22Rv1 (cell line): ENCODE results near the gene CCDC177.

Experiments
- H3K27ac ChIP-seq: fragments of 450-650 bp; 2 replicates; pipeline ENCODE4 v1.5.1; 2017
- CTCF ChIP-seq: fragments of 450-650 bp; IDR thresholded peaks from 2 replicates; pipeline ENCODE4 v1.5.1; 2017; ENCODE audit warnings: mild to moderate bottlenecking
- ZFX ChIP-seq: fragments of 450-650 bp; IDR thresholded peaks from 2 replicates; pipeline ENCODE4 v1.6.1; 2017; ENCODE audit warnings: antibody characterized with exemption, borderline replicate concordance

CCDC177 gene

GRCh38 chr14:69595336-69595735 is 20.7 kb upstream of the CCDC177 start:
- no peak for TF ChIP-seq CTCF
- no peak for TF ChIP-seq ZFX

GRCh38 chr14:69594846-69595245 is 20.2 kb upstream of the CCDC177 start:
- TF ChIP-seq ZFX (no peak), CTCF (no peak)
- no peak overlapping the region for H3K27ac ChIP-seq

More at GRCh38 chr14:69595336-69595735, 20.7 kb upstream of the CCDC177 start:
- no peak overlapping the region for H3K27ac ChIP-seq

- TF ChIP-seq CTCF (no peak), ZFX (no peak)
- H3K27ac ChIP-seq = no peak overlapping the region
Observed at GRCh38 chr14:69593018-69593677, 18.5 kb upstream of the CCDC177 start.

GRCh38 chr14:69591317-69591716 is 16.6 kb upstream of the CCDC177 start:
- H3K27ac ChIP-seq = no peak overlapping the region
- TF ChIP-seq ZFX = no peak
- TF ChIP-seq CTCF = no peak

GRCh38 chr14:69587389-69587788 is 12.7 kb upstream of the CCDC177 start:
- TF ChIP-seq CTCF = no peak
- no peak for TF ChIP-seq ZFX
- no peak overlapping the region for H3K27ac ChIP-seq

- H3K27ac ChIP-seq = no peak overlapping the region
- TF ChIP-seq ZFX = no peak
- no peak for TF ChIP-seq CTCF
Observed at GRCh38 chr14:69586404-69586803, 11.7 kb upstream of the CCDC177 start.

GRCh38 chr14:69584389-69584788 is 9.7 kb upstream of the CCDC177 start:
- TF ChIP-seq CTCF (no peak), ZFX (no peak)
- no peak overlapping the region for H3K27ac ChIP-seq
